K562 (cell line): Measurements from ENCODE around the gene WDR31. TPM values are rescaled to one million over a fixed set of nuclear protein-coding genes. Genes with fewer than 3 reads are reported as not detected.

Source experiments
- ATAC-seq: fragments of 200-7000 bp; cut with Tn5 transposase; 3 replicates; pipeline ENCODE4 v1.9.1; 2020; ENCODE audit warnings: moderate library complexity
- BruUV-seq: library from RNA; stranded (reverse); fragments of 400-500 nt; replicated peaks from 2 replicates; lab custom pipeline; 2021; lab: Mats Ljungman, UMichigan
- CTCF ChIA-PET: fragments of 300-600 bp; formaldehyde crosslinking; extraction: SDS; loops from one replicate; lab custom pipeline; 2021; ENCODE audit warnings: low intra/inter-chr PET ratio; lab: Yijun Ruan, JAX
- POLR2A ChIA-PET: fragments of 300-600, 350-650 bp; sonication (Branson Sonifier 250); formaldehyde crosslinking; extraction: SDS; loops from one replicate; lab custom pipeline; 2021; ENCODE audit warnings: antibody characterized with exemption, inconsistent platforms; lab: Yijun Ruan, JAX
- DNase-seq, 4 experiments: peaks; one replicate each; pipeline versions ENCODE4 v3.0.0 to v3.0.0-alpha.2; 2011 to 2018; ENCODE audit warnings: low spot score in 3 of 4, mixed read lengths in 3 of 4; ENCODE audit errors: extremely low read depth in 1 of 4
- FAIRE-seq: peaks from 2 replicates; lab custom pipeline; 2011; peaks lifted over from hg19 to GRCh38; lab: Jason Lieb, UNC
- H2AFZ ChIP-seq: 2 replicates; pipeline ENCODE4 v1.6.0; 2011; ENCODE audit warnings: low read depth, low read length, control low read depth, inconsistent platforms
- H3K27ac ChIP-seq: fragments of 200-600 bp; 3 replicates; pipeline ENCODE4 v1.8.0; 2011; ENCODE audit warnings: low read depth, mild to moderate bottlenecking, control low read depth, inconsistent platforms, low read length, moderate library complexity, mixed read lengths; ENCODE audit errors: extremely low read depth
- H3K27me3 ChIP-seq, 2 experiments: fragments of 300-600 bp in 1 of 2; 2 replicates in 1 of 2; 3 replicates in 1 of 2; pipeline versions ENCODE4 v1.6.0 to v1.8.0; 2011; ENCODE audit warnings: inconsistent platforms in 2 of 2, low read length in 2 of 2, mild to moderate bottlenecking in 1 of 2, mixed read lengths in 1 of 2, moderate library complexity in 1 of 2; ENCODE audit not compliant: control insufficient read depth in 2 of 2, insufficient read depth in 2 of 2
- H3K36me3 ChIP-seq: fragments of 300-600 bp; 3 replicates; pipeline ENCODE4 v1.8.0; 2011; ENCODE audit warnings: mild to moderate bottlenecking, low read length, inconsistent platforms; ENCODE audit not compliant: control insufficient read depth, insufficient read depth
- H3K4me1 ChIP-seq, 2 experiments: fragments of 200-600 bp in 1 of 2; replicated peaks in 1 of 2; 2 replicates in 1 of 2; 3 replicates in 1 of 2; pipeline versions ENCODE4 v1.5.1 to v1.8.0; 2011; ENCODE audit warnings: inconsistent platforms in 2 of 2, low read length in 2 of 2, mild to moderate bottlenecking in 1 of 2, mixed read lengths in 1 of 2, moderate library complexity in 1 of 2; ENCODE audit not compliant: control insufficient read depth in 2 of 2, insufficient read depth in 2 of 2
- H3K4me2 ChIP-seq: 2 replicates; pipeline ENCODE4 v1.6.1; 2011; ENCODE audit warnings: low read length, control low read depth, inconsistent platforms, mixed read lengths; ENCODE audit not compliant: insufficient read depth
- H3K4me3 ChIP-seq: fragments of 200-600 bp; sonication (generic), shearing (Covaris generic); 2 replicates; pipeline ENCODE4 v1.5.1; 2016; ENCODE audit warnings: control low read depth, inconsistent platforms
- H3K79me2 ChIP-seq: fragments of 200-600 bp; 3 replicates; pipeline ENCODE4 v1.8.0; 2011; ENCODE audit warnings: low read length, inconsistent platforms; ENCODE audit not compliant: control insufficient read depth, insufficient read depth
- H3K9ac ChIP-seq, 2 experiments: 2 replicates each; pipeline versions ENCODE4 v1.6.0 to v1.6.1; 2011; ENCODE audit warnings: low read depth in 2 of 2, low read length in 2 of 2, control low read depth in 1 of 2, inconsistent platforms in 1 of 2, mild to moderate bottlenecking in 1 of 2, mixed read lengths in 1 of 2; ENCODE audit not compliant: insufficient read depth in 1 of 2
- H3K9me1 ChIP-seq: one replicate; pipeline ENCODE4 v1.6.0; 2011; ENCODE audit warnings: inconsistent platforms, mild to moderate bottlenecking, low read length, moderate library complexity; ENCODE audit not compliant: control insufficient read depth, insufficient read depth
- H3K9me3 ChIP-seq: replicated peaks from 2 replicates; pipeline ENCODE4 v1.5.1; 2011; ENCODE audit warnings: low read depth, low read length, inconsistent platforms; ENCODE audit not compliant: control insufficient read depth, insufficient read depth
- H4K20me1 ChIP-seq: replicated peaks from 2 replicates; pipeline ENCODE4 v1.6.1; 2011; ENCODE audit warnings: low read length, inconsistent platforms, mixed read lengths; ENCODE audit not compliant: control insufficient read depth, insufficient read depth
- ARHGAP35 ChIP-seq: fragments of 450-650 bp; IDR thresholded peaks from 2 replicates; pipeline ENCODE4 v1.6.1; 2018; ENCODE audit not compliant: partially characterized antibody
- CBX2 ChIP-seq: fragments of 200-600 bp; sonication (generic); IDR thresholded peaks from one replicate; pipeline ENCODE4 v1.6.1; 2012; ENCODE audit warnings: mild to moderate bottlenecking, low read length, inconsistent platforms; ENCODE audit not compliant: insufficient read depth, poor library complexity, severe bottlenecking
- CREB3 ChIP-seq: fragments of 450-650 bp; conservative IDR thresholded peaks from 2 replicates; pipeline ENCODE4 v1.6.1; 2016; ENCODE audit warnings: missing genetic modification characterization, low read depth, mild to moderate bottlenecking, missing compliant biosample characterization, moderate library complexity
- CTCF ChIP-seq, 3 experiments: IDR thresholded peaks in 2 of 3; conservative IDR thresholded peaks in 1 of 3; 2 replicates each; pipeline ENCODE4 v1.5.1; 2011 to 2012; ENCODE audit warnings: low read length in 3 of 3, mild to moderate bottlenecking in 3 of 3, control low read depth in 2 of 3, improper control_type of control experiment in 1 of 3, inconsistent platforms in 1 of 3, low read depth in 1 of 3, mixed read lengths in 1 of 3, moderate library complexity in 1 of 3; ENCODE audit not compliant: insufficient read depth in 2 of 3
- GATAD2A ChIP-seq: fragments of 450-650 bp; IDR thresholded peaks from 2 replicates; pipeline ENCODE4 v1.6.1; 2017
- JUNB ChIP-seq: fragments of 450-650 bp; formaldehyde crosslinking; conservative IDR thresholded peaks from 2 replicates; pipeline ENCODE4 v1.4.0; 2020; ENCODE audit warnings: mild to moderate bottlenecking
- MED1 ChIP-seq: sonication (generic); formaldehyde crosslinking; IDR thresholded peaks from 2 replicates; pipeline ENCODE4 v1.8.1; 2023; ENCODE audit warnings: missing genetic modification reagents, borderline replicate concordance
- NFIC ChIP-seq: fragments of 450-650 bp; IDR thresholded peaks from 2 replicates; pipeline ENCODE4 v1.6.1; 2017; ENCODE audit warnings: mild to moderate bottlenecking, inconsistent platforms
- SMARCC2 ChIP-seq: fragments of 450-650 bp; IDR thresholded peaks from 2 replicates; pipeline ENCODE4 v1.6.1; 2017; ENCODE audit warnings: antibody characterized with exemption, moderate library complexity, mild to moderate bottlenecking, low read depth
- TFAM ChIP-seq: fragments of 250-450 bp; sonication (Bioruptor Pico); conservative IDR thresholded peaks from 2 replicates; pipeline ENCODE4 v1.5.0; 2021; ENCODE audit warnings: mild to moderate bottlenecking, moderate library complexity
- YY1 ChIP-seq, 3 experiments: IDR thresholded peaks; 2 replicates each; pipeline ENCODE4 v1.6.1; 2011; ENCODE audit warnings: low read length in 2 of 3, mild to moderate bottlenecking in 2 of 3, moderate library complexity in 2 of 3, borderline replicate concordance in 1 of 3, control low read depth in 1 of 3, low read depth in 1 of 3; ENCODE audit not compliant: insufficient read depth in 3 of 3, insufficient replicate concordance in 2 of 3, control insufficient read depth in 1 of 3, insufficient read length in 1 of 3; ENCODE audit errors: extremely low read depth in 1 of 3
- ZNF217 ChIP-seq: sonication (generic); formaldehyde crosslinking; IDR thresholded peaks from 2 replicates; pipeline ENCODE4 v1.8.0; 2022; ENCODE audit warnings: mild to moderate bottlenecking, missing genetic modification reagents
- ZNF764 ChIP-seq: fragments of 250-450 bp; sonication (Bioruptor Pico); IDR thresholded peaks from 2 replicates; pipeline ENCODE4 v1.4.0; 2020; ENCODE audit warnings: low read depth, mild to moderate bottlenecking, moderate library complexity
- WGBS: fragments of 100-300 bp; shearing (Covaris generic); methylation state at CpG from one replicate; pipeline ENCODE4 v1.1.6; 2016; ENCODE audit warnings: low coverage, mixed read lengths; ENCODE audit not compliant: insufficient coverage; ENCODE audit errors: missing lambda C conversion rate; 5-methylcytosine and 5-hydroxymethylcytosine counted together
- in situ Hi-C: fragments of 300-500 bp; cut with MboI; formaldehyde crosslinking; loops from 4 replicates; pipeline ENCODE4 v1.15.0; 2018; ENCODE audit warnings: inconsistent platforms, mixed read lengths
- intact Hi-C: fragments of 100-400 bp; cut with micrococcal nuclease; formaldehyde crosslinking; loops from 2 replicates; pipeline ENCODE4 v1.14.2; 2022
- polyA plus RNA-seq, 8 experiments: library from polyadenylated mRNA; depleted of rRNA in 4 of 8; stranded (reverse) in 5 of 8; unstranded in 3 of 8; fragments of >200 nt; fragmentation: Nextera tagmentation in 2 of 8; fragmentation: Illumina TruSeq in 1 of 8; extraction: Ambion mirVana in 2 of 8; extraction: Trizol in 1 of 8; gene quantifications; 2 replicates each; pipeline versions ENCODE4 v1.2.1 to v1.2.3, GENCODE V29; 2011 to 2014; ENCODE audit warnings: inconsistent platforms in 1 of 8, missing spikeins in 1 of 8
- total RNA-seq, 7 experiments: library from RNA; depleted of rRNA in 6 of 7; stranded (reverse); fragments of >200 nt in 6 of 7; fragmentation: Illumina TruSeq in 2 of 7; extraction: Trizol in 2 of 7; gene quantifications; 2 replicates each; pipeline versions ENCODE4 v1.2.1 to v1.2.3, GENCODE V29; 2011 to 2021; ENCODE audit warnings: low replicate concordance in 1 of 7
- TF ChIP-seq, protein P1 (sequence below): fragments of 150-350 bp; IDR thresholded peaks from 2 replicates; pipeline ENCODE4 v1.6.1; 2014; ENCODE audit warnings: low read depth, mild to moderate bottlenecking, low read length, borderline replicate concordance
- TF ChIP-seq, protein P2 (sequence below): sonication (generic); IDR thresholded peaks from 2 replicates; pipeline ENCODE4 v1.6.1; 2016

WDR31 gene
- total and polyA plus RNA-seq, 9 of the 15 experiments (the other 6 are each of a cell fraction or from before 2014, with no cell fraction given): 0.35 to 1.8 (median 0.95) TPM

GRCh38 chr9:113320051-113320450 lies 20.0 kb downstream of the WDR31 start:
- DNase-seq (no peak), ATAC-seq (no peak), FAIRE-seq (no peak)
- Histone ChIP-seq H3K4me2 (no peak overlapping the region), H4K20me1 (0 out of 2 replicates have a peak, but pooled peaks cover 3% of the 10 kb centered on the region), H3K79me2 (no peaks in the 10 kb centered on the region), H3K27ac (no peak overlapping the region), H3K4me1 (no peaks in the 10 kb centered on the region; a peak in 1 of 5 replicates), H3K9me1 (no peaks in the 10 kb centered on the region), H3K27me3 (peaks cover 11 to 32% of the 10 kb centered on the region in 2 experiments; a peak in 3 of 5 replicates), H3K4me3 (no peak overlapping the region), H2AFZ (no peak overlapping the region), H3K9ac (no peak overlapping the region), H3K36me3 (no peaks in the 10 kb centered on the region), H3K9me3 (no peaks in the 10 kb centered on the region)
- 6% methylated on average over 3 of the region's 3 CpGs for WGBS
- ChIA-PET POLR2A (interaction anchor here (0.6 to 1.7 kb wide), 3 partner anchors 8 to 43 kb away, joined by 3 to 5 read pairs (median 5); partner anchors contain the start of gene WDR31), CTCF (interaction anchor here (0.6 kb wide), 1 partner anchor 77 kb away, joined by 3 read pairs; no protein-coding TSS in a partner anchor)
- BruUV-seq: no TSS peak
- intact Hi-C loops (no loop called here), in situ Hi-C loops (no loop called here)
- TF ChIP-seq CTCF (IDR thresholded peaks at IDR 0.05 in 2 of 3, conservative IDR thresholded peaks at IDR 0.05 in 1 of 3; ENCODE audit: insufficient read depth in 2 of 3, low read depth in 1 of 3, low read length in 3 of 3): no peak
- TF ChIP-seq NFIC: no peak
- TF ChIP-seq GATAD2A: no peak
- TF ChIP-seq ZNF217: no peak
- no peak for TF ChIP-seq ZNF764 (CRISPR knock-in tag)
- no peak for TF ChIP-seq JUNB (CRISPR knock-in tag)
- no peak for TF ChIP-seq CREB3 (tag)
- TF ChIP-seq, protein P1, sequence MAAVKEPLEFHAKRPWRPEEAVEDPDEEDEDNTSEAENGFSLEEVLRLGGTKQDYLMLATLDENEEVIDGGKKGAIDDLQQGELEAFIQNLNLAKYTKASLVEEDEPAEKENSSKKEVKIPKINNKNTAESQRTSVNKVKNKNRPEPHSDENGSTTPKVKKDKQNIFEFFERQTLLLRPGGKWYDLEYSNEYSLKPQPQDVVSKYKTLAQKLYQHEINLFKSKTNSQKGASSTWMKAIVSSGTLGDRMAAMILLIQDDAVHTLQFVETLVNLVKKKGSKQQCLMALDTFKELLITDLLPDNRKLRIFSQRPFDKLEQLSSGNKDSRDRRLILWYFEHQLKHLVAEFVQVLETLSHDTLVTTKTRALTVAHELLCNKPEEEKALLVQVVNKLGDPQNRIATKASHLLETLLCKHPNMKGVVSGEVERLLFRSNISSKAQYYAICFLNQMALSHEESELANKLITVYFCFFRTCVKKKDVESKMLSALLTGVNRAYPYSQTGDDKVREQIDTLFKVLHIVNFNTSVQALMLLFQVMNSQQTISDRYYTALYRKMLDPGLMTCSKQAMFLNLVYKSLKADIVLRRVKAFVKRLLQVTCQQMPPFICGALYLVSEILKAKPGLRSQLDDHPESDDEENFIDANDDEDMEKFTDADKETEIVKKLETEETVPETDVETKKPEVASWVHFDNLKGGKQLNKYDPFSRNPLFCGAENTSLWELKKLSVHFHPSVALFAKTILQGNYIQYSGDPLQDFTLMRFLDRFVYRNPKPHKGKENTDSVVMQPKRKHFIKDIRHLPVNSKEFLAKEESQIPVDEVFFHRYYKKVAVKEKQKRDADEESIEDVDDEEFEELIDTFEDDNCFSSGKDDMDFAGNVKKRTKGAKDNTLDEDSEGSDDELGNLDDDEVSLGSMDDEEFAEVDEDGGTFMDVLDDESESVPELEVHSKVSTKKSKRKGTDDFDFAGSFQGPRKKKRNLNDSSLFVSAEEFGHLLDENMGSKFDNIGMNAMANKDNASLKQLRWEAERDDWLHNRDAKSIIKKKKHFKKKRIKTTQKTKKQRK: no peak
- TF ChIP-seq SMARCC2: no peak
- TF ChIP-seq ARHGAP35: no peak
- TF ChIP-seq, protein P2, sequence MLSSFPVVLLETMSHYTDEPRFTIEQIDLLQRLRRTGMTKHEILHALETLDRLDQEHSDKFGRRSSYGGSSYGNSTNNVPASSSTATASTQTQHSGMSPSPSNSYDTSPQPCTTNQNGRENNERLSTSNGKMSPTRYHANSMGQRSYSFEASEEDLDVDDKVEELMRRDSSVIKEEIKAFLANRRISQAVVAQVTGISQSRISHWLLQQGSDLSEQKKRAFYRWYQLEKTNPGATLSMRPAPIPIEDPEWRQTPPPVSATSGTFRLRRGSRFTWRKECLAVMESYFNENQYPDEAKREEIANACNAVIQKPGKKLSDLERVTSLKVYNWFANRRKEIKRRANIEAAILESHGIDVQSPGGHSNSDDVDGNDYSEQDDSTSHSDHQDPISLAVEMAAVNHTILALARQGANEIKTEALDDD: no peak
- TF ChIP-seq CBX2: no peak
- no peak for TF ChIP-seq TFAM
- no peak for TF ChIP-seq YY1 (IDR thresholded peaks at IDR 0.05; ENCODE audit: borderline replicate concordance in 1 of 3, control insufficient read depth in 1 of 3, extremely low read depth in 1 of 3, insufficient read depth in 3 of 3, insufficient read length in 1 of 3, insufficient replicate concordance in 2 of 3, low read depth in 1 of 3, low read length in 2 of 3)
- TF ChIP-seq MED1 (CRISPR knock-in tag): no peak
